ENCODE measurements around the gene PLCL2. TPM values are rescaled to one million over a fixed set of nuclear protein-coding genes. Genes with fewer than 3 reads are reported as not detected.
A peak's percentile ranks its signal among the peaks of the same experiment; 100 is the strongest.

PLCL2 gene
- polyA plus RNA-seq (2011; rRNA removed) (1.9 and 2.7 TPM in 2 replicates), polyA minus RNA-seq (2011; rRNA and poly(A)+ RNA removed) (4.4 and 5.2 TPM in 2 replicates)

DNA sequence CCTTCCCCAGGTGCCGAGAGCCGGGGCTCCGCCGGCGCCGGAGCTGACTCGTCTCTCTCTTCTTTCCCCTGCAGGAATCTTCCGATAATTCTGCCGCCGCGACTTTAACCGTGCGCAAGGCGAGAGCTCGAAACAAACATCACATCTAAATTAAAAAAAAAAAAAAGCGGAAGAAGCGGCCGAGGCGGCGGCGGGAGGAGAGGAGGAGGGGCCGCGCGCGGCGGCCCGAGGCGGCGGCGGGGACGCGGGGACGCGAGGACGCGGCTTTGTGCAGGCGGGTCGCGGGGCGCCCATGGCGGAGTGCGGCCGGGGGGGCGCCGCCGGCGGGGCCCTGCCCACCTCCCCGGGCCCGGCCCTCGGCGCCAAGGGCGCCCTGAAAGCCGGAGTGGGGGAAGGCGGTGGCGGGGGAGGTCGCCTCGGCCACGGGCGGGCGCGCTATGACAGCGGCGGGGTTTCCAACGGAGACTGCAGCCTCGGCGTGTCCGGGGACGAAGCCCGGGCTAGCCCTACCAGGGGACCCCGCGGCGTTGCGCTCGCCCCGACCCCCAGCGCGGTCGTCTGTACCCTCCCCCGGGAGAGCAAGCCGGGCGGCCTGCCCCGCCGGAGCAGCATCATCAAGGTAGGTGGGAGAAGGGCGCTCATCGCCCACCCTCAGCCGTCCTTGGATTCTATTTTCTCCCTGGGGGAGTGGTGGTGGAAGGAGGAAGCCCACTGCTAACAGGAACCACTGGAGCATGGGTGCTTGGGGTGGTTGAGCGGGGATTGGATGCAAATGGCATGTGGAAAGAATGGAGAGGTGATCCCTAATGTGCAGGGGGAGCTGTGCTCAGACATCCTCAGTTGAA is at the start of gene PLCL2:
TSS of gene PLCL2 (plus strand) at position 208 of the 845 bp plus-strand sequence. CDS start at position 293, 85 bp downstream.
- Histone ChIP-seq H3K27me3 (ENCODE audit: control insufficient read depth, insufficient read depth, low read length) (no peaks in the 10 kb centered on the region), H3K4me3 (ENCODE audit: low read depth, low read length) (peak within 1 kb of the TSS; percentile 89), H3K36me3 (ENCODE audit: control insufficient read depth, insufficient read depth, low read length) (no peaks in the 10 kb centered on the region)
- TF ChIP-seq, protein P1, sequence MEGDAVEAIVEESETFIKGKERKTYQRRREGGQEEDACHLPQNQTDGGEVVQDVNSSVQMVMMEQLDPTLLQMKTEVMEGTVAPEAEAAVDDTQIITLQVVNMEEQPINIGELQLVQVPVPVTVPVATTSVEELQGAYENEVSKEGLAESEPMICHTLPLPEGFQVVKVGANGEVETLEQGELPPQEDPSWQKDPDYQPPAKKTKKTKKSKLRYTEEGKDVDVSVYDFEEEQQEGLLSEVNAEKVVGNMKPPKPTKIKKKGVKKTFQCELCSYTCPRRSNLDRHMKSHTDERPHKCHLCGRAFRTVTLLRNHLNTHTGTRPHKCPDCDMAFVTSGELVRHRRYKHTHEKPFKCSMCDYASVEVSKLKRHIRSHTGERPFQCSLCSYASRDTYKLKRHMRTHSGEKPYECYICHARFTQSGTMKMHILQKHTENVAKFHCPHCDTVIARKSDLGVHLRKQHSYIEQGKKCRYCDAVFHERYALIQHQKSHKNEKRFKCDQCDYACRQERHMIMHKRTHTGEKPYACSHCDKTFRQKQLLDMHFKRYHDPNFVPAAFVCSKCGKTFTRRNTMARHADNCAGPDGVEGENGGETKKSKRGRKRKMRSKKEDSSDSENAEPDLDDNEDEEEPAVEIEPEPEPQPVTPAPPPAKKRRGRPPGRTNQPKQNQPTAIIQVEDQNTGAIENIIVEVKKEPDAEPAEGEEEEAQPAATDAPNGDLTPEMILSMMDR (IDR thresholded peaks at IDR 0.05; ENCODE audit: insufficient read depth, low read depth, low read length), result 0 out of 2 replicates have a peak, but pooled peaks have one; percentile 4
- ChIA-PET POLR2A (interaction anchor here (0.7 kb wide), 1 partner anchor 62 kb away, joined by 5 read pairs; no protein-coding TSS in a partner anchor), CTCF (interaction anchor here (0.5 to 2.3 kb wide), 14 partner anchors 9 to 525 kb away, joined by 3 to 12 read pairs (median 4); no protein-coding TSS in a partner anchor)
- no peak for DNase-seq (ENCODE audit: low read depth)

DNA sequence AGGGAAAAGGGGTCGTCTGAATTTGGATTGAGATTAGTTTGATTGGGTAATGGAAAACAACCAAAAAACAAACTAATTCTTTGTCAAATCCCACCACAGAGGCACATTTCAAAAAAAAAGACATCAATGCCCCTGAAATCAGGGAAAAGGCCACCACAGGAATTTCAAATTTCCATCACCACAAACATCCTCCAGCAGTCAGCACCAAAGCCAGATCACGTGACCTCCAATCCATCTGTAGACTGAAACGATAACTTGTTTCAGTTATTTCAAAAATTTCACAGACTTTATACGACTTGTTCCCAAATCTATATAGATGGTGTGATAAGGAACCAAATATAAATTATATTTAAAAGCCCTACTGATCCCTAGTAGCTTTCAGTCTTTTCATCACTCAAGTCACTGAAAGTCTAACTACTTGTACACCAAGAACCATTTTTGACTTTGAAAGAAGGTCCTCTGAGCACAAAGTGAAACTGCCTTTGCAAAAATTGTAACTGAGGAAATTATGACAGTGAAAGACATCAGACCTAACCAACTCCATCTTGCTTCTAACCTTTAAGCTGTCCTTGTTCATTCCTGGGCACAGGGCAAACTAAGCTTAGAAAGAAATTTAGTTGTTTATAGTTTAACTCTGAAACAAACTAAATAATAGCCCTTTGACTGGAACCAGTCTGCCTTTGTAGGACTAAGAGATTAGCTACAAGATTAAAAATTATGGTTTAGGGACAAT is 48.1 kb upstream of the PLCL2 start:
- ChIA-PET CTCF (interaction anchor here (1.1 to 1.4 kb wide), 2 partner anchors 13 to 149 kb away, joined by 3 read pairs; no protein-coding TSS in a partner anchor), POLR2A (no interaction called here)
- Histone ChIP-seq H3K36me3 (ENCODE audit: control insufficient read depth, insufficient read depth, low read length) (no peaks in the 10 kb centered on the region), H3K4me3 (ENCODE audit: low read depth, low read length) (no peak overlapping the region), H3K27me3 (ENCODE audit: control insufficient read depth, insufficient read depth, low read length) (no peaks in the 10 kb centered on the region)
- no peak for DNase-seq (ENCODE audit: low read depth)
- TF ChIP-seq, protein P1 (IDR thresholded peaks at IDR 0.05; ENCODE audit: insufficient read depth, low read depth, low read length), result no peak

DNA sequence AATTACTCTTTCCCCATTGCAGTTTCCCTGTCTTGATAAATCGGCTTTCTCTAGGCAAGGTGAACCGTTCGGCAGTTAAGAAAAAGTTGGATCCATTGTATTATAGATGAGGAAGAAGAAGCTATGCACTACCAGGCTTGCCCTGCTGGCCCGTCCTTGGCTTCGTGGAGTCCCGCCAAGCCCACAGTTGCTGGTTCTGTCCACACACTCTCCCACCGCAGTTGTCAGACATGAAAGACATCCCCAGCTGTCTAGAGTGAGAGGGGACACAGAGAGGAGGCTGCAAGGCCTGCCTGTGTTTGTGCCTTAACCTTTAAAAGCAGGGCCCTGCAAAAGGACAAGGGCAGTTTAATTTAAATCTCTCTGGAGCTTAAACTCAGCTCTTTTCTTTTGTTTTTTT is 47.2 kb upstream of the PLCL2 start:
- ChIA-PET CTCF (interaction anchor here (0.6 to 1.1 kb wide), 2 partner anchors 150 to 364 kb away, joined by 3 read pairs; no protein-coding TSS in a partner anchor), POLR2A (no interaction called here)
- Histone ChIP-seq H3K27me3 (ENCODE audit: control insufficient read depth, insufficient read depth, low read length) (no peaks in the 10 kb centered on the region), H3K36me3 (ENCODE audit: control insufficient read depth, insufficient read depth, low read length) (no peaks in the 10 kb centered on the region), H3K4me3 (ENCODE audit: low read depth, low read length) (no peak overlapping the region)
- no peak for DNase-seq (ENCODE audit: low read depth)
- TF ChIP-seq, protein P1 (IDR thresholded peaks at IDR 0.05; ENCODE audit: insufficient read depth, low read depth, low read length), result no peak

DNA sequence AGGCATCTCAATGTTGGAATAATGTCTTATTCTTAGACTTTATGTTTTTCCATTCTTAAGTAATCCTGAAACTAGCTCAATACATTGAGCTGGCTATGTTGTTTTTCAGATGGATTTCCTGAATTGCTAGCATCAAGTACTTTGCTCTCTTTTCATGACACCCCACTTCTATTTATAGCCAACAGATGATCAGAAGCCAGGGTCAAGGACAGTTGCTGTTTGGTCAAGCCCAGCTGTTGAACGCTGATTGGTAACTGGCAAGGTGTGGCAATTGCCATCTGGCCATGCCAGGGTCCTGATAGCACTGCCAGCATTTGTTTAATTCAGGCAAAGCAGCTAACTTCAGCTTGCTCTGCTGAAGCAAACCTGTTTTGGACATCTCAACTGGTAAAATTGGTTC is 46.2 kb upstream of the PLCL2 start:
- ChIA-PET CTCF (no interaction called here), POLR2A (no interaction called here)
- Histone ChIP-seq H3K27me3 (ENCODE audit: control insufficient read depth, insufficient read depth, low read length) (no peaks in the 10 kb centered on the region), H3K36me3 (ENCODE audit: control insufficient read depth, insufficient read depth, low read length) (no peaks in the 10 kb centered on the region), H3K4me3 (ENCODE audit: low read depth, low read length) (no peak overlapping the region)
- TF ChIP-seq, protein P1 (IDR thresholded peaks at IDR 0.05; ENCODE audit: insufficient read depth, low read depth, low read length), result no peak
- DNase-seq (ENCODE audit: low read depth), result no peak
